Epithelial cell of proximal tubule (primary cell): Measurements from ENCODE around the gene PBX1. TPM values are rescaled to one million over a fixed set of nuclear protein-coding genes. Genes with fewer than 3 reads are reported as not detected.

ENCODE experiments used
- DNase-seq: peaks from one replicate; pipeline ENCODE4 v3.0.0-alpha.2; 2011; ENCODE audit warnings: low read depth
- H3K4me3 ChIP-seq: 2 replicates; pipeline ENCODE4 v1.5.1; 2011; ENCODE audit warnings: low read depth, mild to moderate bottlenecking, low read length
- CTCF ChIP-seq: conservative IDR thresholded peaks from 2 replicates; pipeline ENCODE4 v1.5.1; 2012; ENCODE audit warnings: low read depth, mild to moderate bottlenecking, low read length
- total RNA-seq: library from RNA; depleted of rRNA; stranded (reverse); fragments of >200 nt; gene quantifications from 2 replicates; pipeline ENCODE4 v1.2.3, GENCODE V29; 2015

Gene PBX1
- total RNA-seq, 1 donor from 2014 or later = 3.0 TPM

- no peak overlapping the region for H3K4me3 ChIP-seq
- DNase-seq = no peak
- no peak for TF ChIP-seq CTCF
These were observed 113.1 kb downstream of the PBX1 start for GRCh38 chr1:164671966-164672571.

GRCh38 chr1:164672588-164672987, 113.6 kb downstream of the PBX1 start:
- TF ChIP-seq CTCF = no peak
- H3K4me3 ChIP-seq = no peak overlapping the region
- no peak for DNase-seq

- no peak overlapping the region for H3K4me3 ChIP-seq
- peak; percentile 63 for TF ChIP-seq CTCF
- no peak for DNase-seq
These were observed 114.7 kb downstream of the PBX1 start for GRCh38 chr1:164673584-164674214.

- no peak for TF ChIP-seq CTCF
- no peak for DNase-seq
These were observed 116.4 kb downstream of the PBX1 start for GRCh38 chr1:164675342-164675904.

GRCh38 chr1:164678136-164678700, 119.2 kb downstream of the PBX1 start:
- no peak for TF ChIP-seq CTCF
- no peak for DNase-seq
- H3K4me3 ChIP-seq = no peak overlapping the region

More at GRCh38 chr1:164675342-164675904, 116.4 kb downstream of the PBX1 start:
- no peak overlapping the region for H3K4me3 ChIP-seq

GRCh38 chr1:164682570-164682969, 123.6 kb downstream of the PBX1 start:
- no peak for TF ChIP-seq CTCF
- no peak overlapping the region for H3K4me3 ChIP-seq
- no peak for DNase-seq
